ENCODE measurements around the gene PRMT7. TPM values are rescaled to one million over a fixed set of nuclear protein-coding genes. Genes with fewer than 3 reads are reported as not detected.

Gene PRMT7
- polyA plus RNA-seq, 1 donor (not counting 4 experiments of a cell fraction or from before 2014, with no cell fraction given), result 27.4 TPM

DNA sequence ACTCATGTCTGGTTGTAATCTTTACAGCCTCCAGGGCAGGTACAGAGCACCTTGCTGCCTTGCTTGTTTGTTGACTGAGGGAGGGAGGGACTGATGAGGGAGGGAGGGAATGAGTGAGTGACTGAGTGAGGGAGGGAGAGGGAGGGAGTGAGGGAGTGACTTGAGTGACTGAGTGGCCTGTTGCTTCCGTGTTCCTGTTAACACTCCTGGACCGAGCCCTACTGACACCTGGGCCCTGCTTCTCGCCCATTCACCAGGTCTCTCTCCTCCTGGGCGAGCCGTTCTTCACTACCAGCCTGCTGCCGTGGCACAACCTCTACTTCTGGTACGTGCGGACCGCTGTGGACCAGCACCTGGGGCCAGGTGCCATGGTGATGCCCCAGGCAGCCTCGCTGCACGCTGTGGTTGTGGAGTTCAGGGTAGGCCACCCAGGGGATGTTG, 41.2 kb downstream of the PRMT7 start:
- H3K79me2 ChIP-seq (ENCODE audit: control insufficient read depth, insufficient read depth, low read length), result no peaks in the 10 kb centered on the region
- peaks cover 4% of the 10 kb centered on the region for H3K4me1 ChIP-seq (ENCODE audit: control insufficient read depth, extremely low read depth, insufficient read depth, low read length)
- H3K4me3 ChIP-seq (ENCODE audit: control insufficient read depth in 2 of 3, extremely low read depth in 1 of 3, insufficient read depth in 2 of 3, low read depth in 1 of 3, low read length in 3 of 3), result no peak overlapping the region
- no peak overlapping the region for H3K4me2 ChIP-seq (ENCODE audit: control insufficient read depth, extremely low read depth, insufficient read depth, low read depth, low read length)
- no peak for FAIRE-seq
- no peaks in the 10 kb centered on the region for H3K9me1 ChIP-seq (ENCODE audit: control insufficient read depth, extremely low read depth, insufficient read depth, low read length)
- TF ChIP-seq EZH2 (IDR thresholded peaks at IDR 0.05; ENCODE audit: low read length), result no peak
- TF ChIP-seq, protein P1, sequence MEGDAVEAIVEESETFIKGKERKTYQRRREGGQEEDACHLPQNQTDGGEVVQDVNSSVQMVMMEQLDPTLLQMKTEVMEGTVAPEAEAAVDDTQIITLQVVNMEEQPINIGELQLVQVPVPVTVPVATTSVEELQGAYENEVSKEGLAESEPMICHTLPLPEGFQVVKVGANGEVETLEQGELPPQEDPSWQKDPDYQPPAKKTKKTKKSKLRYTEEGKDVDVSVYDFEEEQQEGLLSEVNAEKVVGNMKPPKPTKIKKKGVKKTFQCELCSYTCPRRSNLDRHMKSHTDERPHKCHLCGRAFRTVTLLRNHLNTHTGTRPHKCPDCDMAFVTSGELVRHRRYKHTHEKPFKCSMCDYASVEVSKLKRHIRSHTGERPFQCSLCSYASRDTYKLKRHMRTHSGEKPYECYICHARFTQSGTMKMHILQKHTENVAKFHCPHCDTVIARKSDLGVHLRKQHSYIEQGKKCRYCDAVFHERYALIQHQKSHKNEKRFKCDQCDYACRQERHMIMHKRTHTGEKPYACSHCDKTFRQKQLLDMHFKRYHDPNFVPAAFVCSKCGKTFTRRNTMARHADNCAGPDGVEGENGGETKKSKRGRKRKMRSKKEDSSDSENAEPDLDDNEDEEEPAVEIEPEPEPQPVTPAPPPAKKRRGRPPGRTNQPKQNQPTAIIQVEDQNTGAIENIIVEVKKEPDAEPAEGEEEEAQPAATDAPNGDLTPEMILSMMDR (optimal IDR thresholded peaks at IDR 0.05 in 1 of 3, IDR thresholded peaks at IDR 0.05 in 1 of 3, conservative IDR thresholded peaks at IDR 0.05 in 1 of 3; ENCODE audit: extremely low read depth in 1 of 3, insufficient read depth in 2 of 3, low read length in 3 of 3), result no peak
- H3K36me3 ChIP-seq (ENCODE audit: control insufficient read depth in 2 of 2, extremely low read depth in 1 of 2, insufficient read depth in 2 of 2, low read length in 2 of 2), result peaks cover 24 to 26% of the 10 kb centered on the region in 2 experiments
- dilution Hi-C loops (cut with MboI; ENCODE audit: extremely low pct_ligation_motif_present, low sequenced_read_pairs), result no loop called here
- no peak for DNase-seq (ENCODE audit: low read depth, low spot score)
- no peaks in the 10 kb centered on the region for H3K9me3 ChIP-seq (ENCODE audit: control insufficient read depth, low read depth, low read length)
- no peak overlapping the region for H3K27ac ChIP-seq (ENCODE audit: control insufficient read depth, insufficient read depth, low read length)
- H3K9ac ChIP-seq (ENCODE audit: control insufficient read depth, extremely low read depth, insufficient read depth, low read length), result no peak overlapping the region
- no peaks in the 10 kb centered on the region for H3K27me3 ChIP-seq (ENCODE audit: control insufficient read depth, extremely low read depth, insufficient read depth, low read length)
- H2AFZ ChIP-seq (ENCODE audit: control insufficient read depth, low read length), result no peak overlapping the region
- H4K20me1 ChIP-seq (ENCODE audit: control insufficient read depth, extremely low read depth, insufficient read depth, low read length), result peaks cover 2% of the 10 kb centered on the region

GRCh38 chr16:68353366-68353765, 42.5 kb downstream of the PRMT7 start:
- Histone ChIP-seq H3K4me2 (ENCODE audit: control insufficient read depth, extremely low read depth, insufficient read depth, low read depth, low read length) (no peak overlapping the region), H3K4me3 (ENCODE audit: control insufficient read depth in 2 of 3, extremely low read depth in 1 of 3, insufficient read depth in 2 of 3, low read depth in 1 of 3, low read length in 3 of 3) (no peak overlapping the region), H3K27me3 (ENCODE audit: control insufficient read depth, extremely low read depth, insufficient read depth, low read length) (no peaks in the 10 kb centered on the region), H4K20me1 (ENCODE audit: control insufficient read depth, extremely low read depth, insufficient read depth, low read length) (no peaks in the 10 kb centered on the region), H3K36me3 (ENCODE audit: control insufficient read depth in 2 of 2, extremely low read depth in 1 of 2, insufficient read depth in 2 of 2, low read length in 2 of 2) (peaks cover 14 to 23% of the 10 kb centered on the region in 2 experiments), H3K79me2 (ENCODE audit: control insufficient read depth, insufficient read depth, low read length) (no peaks in the 10 kb centered on the region), H2AFZ (ENCODE audit: control insufficient read depth, low read length) (no peak overlapping the region), H3K9ac (ENCODE audit: control insufficient read depth, extremely low read depth, insufficient read depth, low read length) (no peak overlapping the region), H3K9me1 (ENCODE audit: control insufficient read depth, extremely low read depth, insufficient read depth, low read length) (no peaks in the 10 kb centered on the region), H3K9me3 (ENCODE audit: control insufficient read depth, low read depth, low read length) (no peaks in the 10 kb centered on the region), H3K4me1 (ENCODE audit: control insufficient read depth, extremely low read depth, insufficient read depth, low read length) (no peaks in the 10 kb centered on the region), H3K27ac (ENCODE audit: control insufficient read depth, insufficient read depth, low read length) (no peak overlapping the region)
- FAIRE-seq, result no peak
- DNase-seq (ENCODE audit: low read depth, low spot score), result no peak
- dilution Hi-C loops (cut with MboI; ENCODE audit: extremely low pct_ligation_motif_present, low sequenced_read_pairs), result no loop called here
- TF ChIP-seq, protein P1 (optimal IDR thresholded peaks at IDR 0.05 in 1 of 3, IDR thresholded peaks at IDR 0.05 in 1 of 3, conservative IDR thresholded peaks at IDR 0.05 in 1 of 3; ENCODE audit: extremely low read depth in 1 of 3, insufficient read depth in 2 of 3, low read length in 3 of 3), result no peak
- no peak for TF ChIP-seq EZH2 (IDR thresholded peaks at IDR 0.05; ENCODE audit: low read length)

Data from keratinocyte (primary cell).